PC-3 (cell line): ENCODE measurements around the gene KRT31. TPM values are rescaled to one million over a fixed set of nuclear protein-coding genes. Genes with fewer than 3 reads are reported as not detected.

Experiments used
- ATAC-seq: fragments of 200-7000 bp; cut with Tn5 transposase; 2 replicates; pipeline ENCODE4 v1.9.1; 2020; ENCODE audit warnings: mild to moderate bottlenecking, moderate library complexity
- Bru-seq: library from RNA; stranded (reverse); fragments of 400-500 nt; gene quantifications from one replicate; lab custom pipeline; 2021; lab: Mats Ljungman, UMichigan
- BruChase-seq, 2 experiments: library from RNA; stranded (reverse); fragments of 400-500 nt; gene quantifications; one replicate each; lab custom pipeline; 2021; lab: Mats Ljungman, UMichigan
- BruUV-seq: library from RNA; stranded (reverse); fragments of 400-500 nt; replicated peaks from 2 replicates; lab custom pipeline; 2021; lab: Mats Ljungman, UMichigan
- CTCF ChIA-PET: fragments of 300-600 bp; sonication (Branson Sonifier 250); formaldehyde crosslinking; loops from one replicate; lab custom pipeline; 2022; ENCODE audit warnings: antibody characterized with exemption; lab: Charles Lee
- POLR2A ChIA-PET: fragments of 300-600 bp; sonication (Branson Sonifier 250); formaldehyde crosslinking; loops from one replicate; lab custom pipeline; 2022; ENCODE audit warnings: antibody characterized with exemption; ENCODE audit not compliant: unreplicated experiment; lab: Charles Lee
- DNase-seq: peaks from one replicate; pipeline ENCODE4 v3.0.0-alpha.2; 2015
- H2AFZ ChIP-seq: fragments of 300-600 bp; sonication (generic); 2 replicates; pipeline ENCODE4 v1.6.0; 2016; ENCODE audit warnings: antibody characterized with exemption, low read length
- H3F3A ChIP-seq: fragments of 300-600 bp; sonication (generic); one replicate; pipeline ENCODE4 v1.6.0; 2017; ENCODE audit warnings: antibody characterized with exemption, low read length, control low read depth, mild to moderate bottlenecking; ENCODE audit not compliant: unreplicated experiment
- H3K27ac ChIP-seq: fragments of 300-600 bp; sonication (generic); 2 replicates; pipeline ENCODE4 v1.5.1; 2016; ENCODE audit warnings: mild to moderate bottlenecking, low read length
- H3K27me3 ChIP-seq: fragments of 300-600 bp; sonication (generic); 2 replicates; pipeline ENCODE4 v1.6.1; 2016; ENCODE audit warnings: low read length, mixed read lengths
- H3K36me3 ChIP-seq: fragments of 300-600 bp; sonication (generic); 2 replicates; pipeline ENCODE4 v1.6.1; 2016; ENCODE audit warnings: low read depth, mixed run types, low read length, mixed read lengths
- H3K4me1 ChIP-seq: fragments of 300-600 bp; sonication (generic); 2 replicates; pipeline ENCODE4 v1.5.1; 2016; ENCODE audit warnings: low read length; ENCODE audit not compliant: insufficient read depth
- H3K4me2 ChIP-seq: fragments of 300-600 bp; sonication (generic); 2 replicates; pipeline ENCODE4 v1.6.0; 2016; ENCODE audit warnings: low read length
- H3K4me3 ChIP-seq: fragments of 300-600 bp; sonication (generic); 2 replicates; pipeline ENCODE4 v1.5.1; 2016; ENCODE audit warnings: mild to moderate bottlenecking, low read length, mixed read lengths
- H3K79me2 ChIP-seq: fragments of 300-600 bp; sonication (generic); 2 replicates; pipeline ENCODE4 v1.6.1; 2017; ENCODE audit warnings: low read length, mixed read lengths
- H3K9ac ChIP-seq: fragments of 300-600 bp; sonication (generic); 2 replicates; pipeline ENCODE4 v1.6.0; 2016; ENCODE audit warnings: mild to moderate bottlenecking, low read length
- H3K9me2 ChIP-seq: fragments of 300-600 bp; sonication (generic); replicated peaks from 2 replicates; pipeline ENCODE4 v1.6.1; 2016; ENCODE audit warnings: mixed run types, low read length, mixed read lengths
- H3K9me3 ChIP-seq: fragments of 300-600 bp; sonication (generic); 2 replicates; pipeline ENCODE4 v1.6.1; 2016; ENCODE audit warnings: low read length, mixed read lengths
- H4K20me1 ChIP-seq: fragments of 300-600 bp; sonication (generic); 2 replicates; pipeline ENCODE4 v1.6.1; 2016; ENCODE audit warnings: low read length, mixed read lengths
- EZH2 ChIP-seq: fragments of 300-600 bp; sonication (generic); IDR thresholded peaks from one replicate; pipeline ENCODE4 v1.6.1; 2017; ENCODE audit warnings: antibody characterized with exemption, mild to moderate bottlenecking, low read length; ENCODE audit not compliant: unreplicated experiment
- EZH2phosphoT487 ChIP-seq: fragments of 300-600 bp; sonication (generic); IDR thresholded peaks from 2 replicates; pipeline ENCODE4 v1.6.1; 2018; ENCODE audit warnings: mild to moderate bottlenecking, antibody characterized with exemption, low read length, borderline replicate concordance
- intact Hi-C: fragments of 100-400 bp; cut with micrococcal nuclease; formaldehyde crosslinking; loops from 2 replicates; pipeline ENCODE4 v1.9.0; 2023
- long read RNA-seq: library from polyadenylated mRNA; unstranded; transcript quantifications from one replicate; pipeline ENCODE4 v2.0.0, GENCODE V29; 2021; ENCODE audit not compliant: unreplicated experiment
- total RNA-seq: library from RNA; depleted of rRNA; stranded (reverse); fragments of >200 nt; gene quantifications from 2 replicates; pipeline ENCODE4 v1.2.3, GENCODE V29; 2014; rRNA removed
- TF ChIP-seq, protein P1 (sequence below): fragments of 300-600 bp; sonication (generic); conservative IDR thresholded peaks from 2 replicates; pipeline ENCODE4 v1.5.1; 2017; ENCODE audit warnings: antibody characterized with exemption, low read depth, mild to moderate bottlenecking, low read length

Gene KRT31
- not detected in 2 replicates for total RNA-seq
- not detected for Bru-seq, nascent RNA
- not detected for BruChase-seq, experiment 1, labeled RNA remaining after a 6-hour chase
- not detected for BruChase-seq, experiment 2, labeled RNA remaining after a 2-hour chase
- long read RNA-seq, result 0 reads

DNA sequence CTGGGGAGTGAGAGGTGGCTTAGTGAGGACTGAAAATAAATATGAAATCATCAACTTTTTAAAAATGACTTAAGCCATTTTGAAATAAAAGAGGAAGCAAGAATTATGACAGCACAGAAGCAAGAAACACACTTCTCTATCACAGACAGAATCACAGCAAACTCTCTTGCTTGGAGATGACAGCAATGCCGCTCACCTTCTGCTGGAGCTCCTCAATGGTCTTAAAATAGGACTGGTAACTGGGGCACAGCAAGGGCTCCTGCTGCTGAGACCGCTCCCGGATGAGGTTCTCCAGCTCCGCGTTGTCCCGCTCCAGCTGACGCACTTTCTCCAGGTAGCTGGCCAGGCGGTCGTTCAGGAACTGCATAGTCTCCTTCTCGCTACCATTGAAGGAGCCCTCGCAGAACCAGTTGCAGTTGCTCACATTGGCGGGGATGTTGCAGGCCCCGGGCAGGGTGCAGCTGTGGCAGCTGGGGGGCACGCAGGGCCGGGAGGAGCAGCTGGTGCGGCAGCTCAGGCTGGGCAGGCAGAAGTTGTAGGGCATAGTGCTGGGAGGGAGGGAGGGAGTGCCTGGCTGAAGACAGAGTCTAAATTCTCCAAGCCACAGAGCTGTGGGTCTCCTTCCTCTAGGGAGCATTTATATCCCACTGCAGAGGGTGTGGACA is at the start of gene KRT31:
KRT31 (minus strand) TSS at position 613 of the 665 bp plus-strand sequence; CDS start at position 544, 69 bp downstream.
- DNase-seq, result no peak
- no peak for ATAC-seq
- intact Hi-C loops, result no loop called here
- Histone ChIP-seq H3K9ac (no peak within 1 kb of the TSS), H3K4me3 (no peak within 1 kb of the TSS), H3K36me3 (no peaks in the 10 kb centered on the region), H3K9me3 (no peaks in the 10 kb centered on the region), H3K27me3 (no peaks in the 10 kb centered on the region), H3K4me1 (peaks cover 14% of the 10 kb centered on the region), H3F3A (no peaks in the 10 kb centered on the region), H3K9me2 (no peaks in the 10 kb centered on the region), H3K27ac (no peak within 1 kb of the TSS), H4K20me1 (no peaks in the 10 kb centered on the region), H3K4me2 (no peak within 1 kb of the TSS), H2AFZ (no peak within 1 kb of the TSS), H3K79me2 (no peaks in the 10 kb centered on the region)
- TF ChIP-seq EZH2phosphoT487, result no peak
- TF ChIP-seq EZH2, result no peak
- TF ChIP-seq, protein P1, sequence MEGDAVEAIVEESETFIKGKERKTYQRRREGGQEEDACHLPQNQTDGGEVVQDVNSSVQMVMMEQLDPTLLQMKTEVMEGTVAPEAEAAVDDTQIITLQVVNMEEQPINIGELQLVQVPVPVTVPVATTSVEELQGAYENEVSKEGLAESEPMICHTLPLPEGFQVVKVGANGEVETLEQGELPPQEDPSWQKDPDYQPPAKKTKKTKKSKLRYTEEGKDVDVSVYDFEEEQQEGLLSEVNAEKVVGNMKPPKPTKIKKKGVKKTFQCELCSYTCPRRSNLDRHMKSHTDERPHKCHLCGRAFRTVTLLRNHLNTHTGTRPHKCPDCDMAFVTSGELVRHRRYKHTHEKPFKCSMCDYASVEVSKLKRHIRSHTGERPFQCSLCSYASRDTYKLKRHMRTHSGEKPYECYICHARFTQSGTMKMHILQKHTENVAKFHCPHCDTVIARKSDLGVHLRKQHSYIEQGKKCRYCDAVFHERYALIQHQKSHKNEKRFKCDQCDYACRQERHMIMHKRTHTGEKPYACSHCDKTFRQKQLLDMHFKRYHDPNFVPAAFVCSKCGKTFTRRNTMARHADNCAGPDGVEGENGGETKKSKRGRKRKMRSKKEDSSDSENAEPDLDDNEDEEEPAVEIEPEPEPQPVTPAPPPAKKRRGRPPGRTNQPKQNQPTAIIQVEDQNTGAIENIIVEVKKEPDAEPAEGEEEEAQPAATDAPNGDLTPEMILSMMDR, result no peak
- BruUV-seq, result no TSS peak
- POLR2A ChIA-PET, result no interaction called here
- CTCF ChIA-PET, result no interaction called here

DNA sequence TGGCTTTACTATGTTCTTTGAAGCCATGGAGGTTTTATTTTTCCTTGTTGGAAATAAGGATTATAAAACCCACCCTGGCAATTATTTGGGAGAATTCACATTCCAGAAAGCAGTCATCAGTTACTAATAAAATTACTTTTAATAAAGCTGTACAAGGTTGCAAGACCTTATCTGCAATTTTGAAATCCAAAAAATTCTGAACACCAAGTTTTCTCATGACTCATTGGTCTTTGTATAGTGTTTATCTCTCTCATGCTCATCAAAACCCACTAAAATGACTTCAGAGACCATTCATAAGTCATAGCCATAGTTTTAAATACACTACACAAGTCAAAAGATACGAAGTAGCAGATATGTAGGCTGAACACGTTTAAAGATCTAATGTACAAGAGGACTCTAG is 49.4 kb upstream of the KRT31 start:
- POLR2A ChIA-PET, result no interaction called here
- Histone ChIP-seq H3K79me2 (no peaks in the 10 kb centered on the region), H3K36me3 (no peaks in the 10 kb centered on the region), H3K4me1 (peaks cover 6% of the 10 kb centered on the region; the same call in 1 of the 2 replicates), H3K9ac (no peak overlapping the region), H3K27ac (no peak overlapping the region), H4K20me1 (no peaks in the 10 kb centered on the region), H3F3A (no peaks in the 10 kb centered on the region), H3K9me3 (no peaks in the 10 kb centered on the region), H2AFZ (no peak overlapping the region), H3K4me2 (no peak overlapping the region), H3K9me2 (no peaks in the 10 kb centered on the region), H3K4me3 (no peak overlapping the region), H3K27me3 (no peaks in the 10 kb centered on the region)
- CTCF ChIA-PET, result no interaction called here
- ATAC-seq, result no peak
- BruUV-seq, result no TSS peak
- peak; percentile 34 for DNase-seq
- intact Hi-C loops, result no loop called here
- TF ChIP-seq EZH2, result no peak
- TF ChIP-seq, protein P1, result no peak
- TF ChIP-seq EZH2phosphoT487, result no peak

DNA sequence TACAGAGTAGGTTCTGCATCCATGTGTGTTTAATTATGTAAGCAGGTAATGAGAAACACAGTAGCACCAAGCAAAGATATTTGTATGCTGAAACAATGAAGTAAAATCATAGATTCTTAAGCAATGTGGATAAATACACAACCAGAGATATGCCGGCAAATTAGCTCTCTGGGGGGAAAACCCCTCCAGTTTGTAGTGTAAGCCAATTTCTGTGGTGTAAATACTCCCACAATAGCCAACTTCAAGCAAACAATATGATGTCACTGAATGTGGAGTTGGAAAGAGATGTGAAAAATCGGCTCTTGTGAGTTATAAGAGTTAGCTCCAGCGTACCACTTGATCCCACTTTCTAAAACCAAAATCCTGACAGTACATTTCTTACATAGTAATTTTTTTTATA is 47.2 kb upstream of the KRT31 start:
- Histone ChIP-seq H3K4me2 (no peak overlapping the region), H3K9me2 (no peaks in the 10 kb centered on the region), H3K4me3 (no peak overlapping the region), H3K36me3 (no peaks in the 10 kb centered on the region), H3K9me3 (no peaks in the 10 kb centered on the region), H3F3A (no peaks in the 10 kb centered on the region), H4K20me1 (no peaks in the 10 kb centered on the region), H3K27ac (no peak overlapping the region), H3K79me2 (no peaks in the 10 kb centered on the region), H3K27me3 (no peaks in the 10 kb centered on the region), H3K9ac (no peak overlapping the region), H2AFZ (no peak overlapping the region), H3K4me1 (peaks cover 6% of the 10 kb centered on the region; the same call in 1 of the 2 replicates)
- ChIA-PET POLR2A (no interaction called here), CTCF (no interaction called here)
- no TSS peak for BruUV-seq
- no peak for ATAC-seq
- no peak for DNase-seq
- intact Hi-C loops, result no loop called here
- no peak for TF ChIP-seq EZH2phosphoT487
- no peak for TF ChIP-seq EZH2
- TF ChIP-seq, protein P1, result no peak
